HEK293 (cell line): Measurements from ENCODE around the gene NRN1L.

ENCODE experiments used
- CTCF ChIA-PET: fragments of 350-600 bp; formaldehyde crosslinking; extraction: SDS; loops from one replicate; lab custom pipeline; 2021; ENCODE audit warnings: antibody characterized with exemption; lab: Yijun Ruan, JAX
- POLR2A ChIA-PET: fragments of 300-600 bp; formaldehyde crosslinking; extraction: SDS; loops from one replicate; lab custom pipeline; 2020; ENCODE audit warnings: antibody characterized with exemption, inconsistent platforms; lab: Yijun Ruan, JAX
- H3K27ac ChIP-seq: fragments of 200-500 bp; sonication (Bioruptor generic); 2 replicates; pipeline ENCODE4 v1.5.1; 2014; ENCODE audit warnings: low read depth, low read length, control low read depth, inconsistent platforms; ENCODE audit errors: extremely low read depth
- H3K36me3 ChIP-seq, 2 experiments: fragments of 200-500 bp in 1 of 2; sonication (Bioruptor generic) in 1 of 2; 1 replicate in 1 of 2; 2 replicates in 1 of 2; pipeline ENCODE4 v1.5.1; 2014 to 2017; ENCODE audit warnings: inconsistent platforms in 2 of 2, low read length in 2 of 2; ENCODE audit not compliant: control insufficient read depth in 2 of 2, insufficient read depth in 1 of 2
- H3K4me1 ChIP-seq: fragments of 200-500 bp; sonication (Bioruptor generic); 2 replicates; pipeline ENCODE4 v1.5.1; 2014; ENCODE audit warnings: mild to moderate bottlenecking, low read length, inconsistent platforms; ENCODE audit not compliant: control insufficient read depth, insufficient read depth
- H3K4me3 ChIP-seq: 2 replicates; pipeline ENCODE4 v1.5.1; 2011; ENCODE audit warnings: low read depth, mild to moderate bottlenecking, control low read depth, low read length, moderate library complexity
- H3K9me3 ChIP-seq: fragments of 200-500 bp; sonication (Bioruptor generic); 2 replicates; pipeline ENCODE4 v1.5.1; 2014; ENCODE audit warnings: low read depth, low read length, inconsistent platforms; ENCODE audit not compliant: control insufficient read depth, insufficient read depth
- KLF9 ChIP-seq: fragments of 450-650 bp; formaldehyde crosslinking; IDR thresholded peaks from 2 replicates; pipeline ENCODE4 v1.5.1; 2016; ENCODE audit warnings: missing biosample characterization, missing genetic modification characterization, low read depth
- PRDM1 ChIP-seq: fragments of 450-650 bp; formaldehyde crosslinking; IDR thresholded peaks from 2 replicates; pipeline ENCODE4; 2016; ENCODE audit warnings: missing biosample characterization, missing genetic modification characterization
- PRDM10 ChIP-seq: fragments of 450-650 bp; formaldehyde crosslinking; IDR thresholded peaks from 2 replicates; pipeline ENCODE4 v1.5.1; 2016; ENCODE audit warnings: missing biosample characterization, missing genetic modification characterization
- SALL2 ChIP-seq: fragments of 450-650 bp; formaldehyde crosslinking; IDR thresholded peaks from 2 replicates; pipeline ENCODE4 v1.5.0; 2017; ENCODE audit warnings: missing biosample characterization, mild to moderate bottlenecking, missing genetic modification characterization, borderline replicate concordance
- SCRT1 ChIP-seq: fragments of 450-650 bp; formaldehyde crosslinking; IDR thresholded peaks from 2 replicates; pipeline ENCODE4 v1.5.1; 2016; ENCODE audit warnings: missing biosample characterization, missing genetic modification characterization, borderline replicate concordance
- SP7 ChIP-seq: fragments of 450-650 bp; formaldehyde crosslinking; IDR thresholded peaks from 2 replicates; pipeline ENCODE4 v1.5.1; 2016; ENCODE audit warnings: missing biosample characterization, missing genetic modification characterization
- ZIC2 ChIP-seq: fragments of 450-650 bp; formaldehyde crosslinking; IDR thresholded peaks from 2 replicates; pipeline ENCODE4 v1.5.1; 2016; ENCODE audit warnings: missing biosample characterization, missing genetic modification characterization
- ZNF239 ChIP-seq: fragments of 450-650 bp; formaldehyde crosslinking; IDR thresholded peaks from 2 replicates; pipeline ENCODE4 v1.5.1; 2016; ENCODE audit warnings: missing biosample characterization, missing genetic modification characterization
- ZNF354C ChIP-seq: fragments of 450-650 bp; formaldehyde crosslinking; IDR thresholded peaks from 2 replicates; pipeline ENCODE4 v1.5.1; 2016; ENCODE audit warnings: missing biosample characterization, missing genetic modification characterization, low read depth, borderline replicate concordance
- ZNF362 ChIP-seq: fragments of 450-650 bp; formaldehyde crosslinking; IDR thresholded peaks from 2 replicates; pipeline ENCODE4 v1.5.1; 2016; ENCODE audit warnings: missing biosample characterization, missing genetic modification characterization
- ZNF366 ChIP-seq: fragments of 450-650 bp; formaldehyde crosslinking; conservative IDR thresholded peaks from 2 replicates; pipeline ENCODE4 v1.5.1; 2016; ENCODE audit warnings: missing biosample characterization, missing genetic modification characterization
- ZNF488 ChIP-seq: fragments of 450-650 bp; formaldehyde crosslinking; IDR thresholded peaks from 2 replicates; pipeline ENCODE4 v1.5.1; 2016; ENCODE audit warnings: missing biosample characterization, missing genetic modification characterization
- ZNF514 ChIP-seq: fragments of 450-650 bp; formaldehyde crosslinking; IDR thresholded peaks from 2 replicates; pipeline ENCODE4 v1.5.1; 2016; ENCODE audit warnings: missing biosample characterization, missing genetic modification characterization
- ZNF548 ChIP-seq: fragments of 450-650 bp; formaldehyde crosslinking; IDR thresholded peaks from 2 replicates; pipeline ENCODE4 v1.5.1; 2016; ENCODE audit warnings: missing biosample characterization, missing genetic modification characterization
- ZNF629 ChIP-seq: fragments of 450-650 bp; formaldehyde crosslinking; IDR thresholded peaks from 2 replicates; pipeline ENCODE4 v1.5.1; 2017; ENCODE audit warnings: missing biosample characterization, missing genetic modification characterization
- ZNF664 ChIP-seq: fragments of 450-650 bp; formaldehyde crosslinking; IDR thresholded peaks from 2 replicates; pipeline ENCODE4 v1.5.1; 2016; ENCODE audit warnings: missing biosample characterization, missing genetic modification characterization

The NRN1L gene

GRCh38 chr16:67917140-67917851, 32.6 kb downstream of the NRN1L start:
- no peak overlapping the region for H3K4me3 ChIP-seq
- H3K9me3 ChIP-seq, result no peaks in the 10 kb centered on the region
- H3K4me1 ChIP-seq, result no peaks in the 10 kb centered on the region
- no peak for TF ChIP-seq ZNF354C (tag by site-specific recombination)
- TF ChIP-seq ZNF514 (tag by site-specific recombination), result no peak
- TF ChIP-seq SCRT1, result no peak
- no peak for TF ChIP-seq SALL2
- TF ChIP-seq ZNF239 (tag by site-specific recombination), result no peak
- no peak for TF ChIP-seq ZNF488
- no peak for TF ChIP-seq KLF9
- TF ChIP-seq ZIC2 (tag by site-specific recombination), result peak; percentile 62; the same call in 1 of the 2 replicates
- H3K27ac ChIP-seq, result no peak overlapping the region
- peaks cover 0 to 42% of the 10 kb centered on the region in 2 experiments; a peak in 2 of 3 replicates for H3K36me3 ChIP-seq
- POLR2A ChIA-PET, result interaction anchor here (0.8 to 1.2 kb wide), 4 partner anchors 9 to 71 kb away, joined by 3 to 4 read pairs (median 4); partner anchors contain the start of genes NUTF2 and PSKH1
- CTCF ChIA-PET, result interaction anchor here (1.5 kb wide), 1 partner anchor 33 kb away, joined by 6 read pairs; the partner anchor contains the start of gene NRN1L

- CTCF ChIA-PET, result interaction anchor here (0.6 to 1.5 kb wide), 3 partner anchors 25 to 101 kb away, joined by 3 to 6 read pairs (median 4); partner anchors contain the start of genes NRN1L and PSKH1
- Histone ChIP-seq H3K9me3 (no peaks in the 10 kb centered on the region), H3K4me3 (no peak overlapping the region), H3K36me3 (peaks cover 0 to 42% of the 10 kb centered on the region in 2 experiments; a peak in 2 of 3 replicates), H3K27ac (no peak overlapping the region), H3K4me1 (no peaks in the 10 kb centered on the region)
- TF ChIP-seq ZNF629 (tag by site-specific recombination) (peak; percentile 49; the same call in 1 of the 2 replicates), ZNF664 (tag by site-specific recombination) (no peak), ZNF362 (tag by site-specific recombination) (no peak), ZNF548 (tag by site-specific recombination) (no peak), PRDM1 (tag by site-specific recombination) (peak; percentile 31; the same call in 1 of the 2 replicates), SP7 (0 out of 2 replicates have a peak, but pooled peaks have one; percentile 25), PRDM10 (tag by site-specific recombination) (0 out of 2 replicates have a peak, but pooled peaks have one; percentile 36), ZNF366 (peak; percentile 34; the same call in 1 of the 2 replicates)
- POLR2A ChIA-PET, result interaction anchor here (0.6 to 1.2 kb wide), 5 partner anchors 8 to 72 kb away, joined by 3 to 5 read pairs (median 4); partner anchors contain the start of genes NUTF2 and PSKH1
Observed at GRCh38 chr16:67917852-67918236, 33.2 kb downstream of the NRN1L start.
